Heart left ventricle (tissue), 16 donors: ENCODE data around the gene IRF3. TPM values are rescaled to one million over a fixed set of nuclear protein-coding genes. Genes with fewer than 3 reads are reported as not detected.

Source experiments
- ATAC-seq, 4 donors: fragments of 200-7000 bp; cut with Tn5 transposase; one replicate each; pipeline ENCODE4 v1.9.1; 2020 to 2022; ENCODE audit warnings: moderate library complexity in 4 of 4, mild to moderate bottlenecking in 3 of 4, moderate number of reproducible peaks in 1 of 4
- DNase-seq, 5 donors: peaks; one replicate each; pipeline ENCODE4 v3.0.0-alpha.2; 2020
- H3K27ac ChIP-seq, 12 donors: fragments of 200-600 bp; sonication (generic) in 4 of 12; one replicate each; pipeline versions ENCODE4 v1.5.0 to v1.8.0; 2016 to 2022; ENCODE audit warnings: mild to moderate bottlenecking in 2 of 12
- H3K27me3 ChIP-seq, 9 donors: fragments of 200-600 bp; sonication (generic) in 2 of 9; one replicate each; pipeline versions ENCODE4 v1.5.1 to v1.8.0; 2016 to 2022; ENCODE audit warnings: mild to moderate bottlenecking in 3 of 9
- H3K36me3 ChIP-seq, 9 donors: fragments of 200-600 bp; sonication (generic) in 2 of 9; one replicate each; pipeline versions ENCODE4 v1.5.0 to v1.8.0; 2018 to 2022; ENCODE audit warnings: mild to moderate bottlenecking in 2 of 9
- H3K4me1 ChIP-seq, 12 donors: fragments of 200-600 bp; sonication (generic) in 4 of 12; one replicate each; pipeline versions ENCODE4 v1.5.0 to v1.8.0; 2016 to 2022; ENCODE audit warnings: mild to moderate bottlenecking in 3 of 12
- H3K4me3 ChIP-seq, 12 donors: fragments of 200-600 bp; sonication (generic) in 4 of 12; one replicate each; pipeline versions ENCODE4 v1.5.0 to v1.8.0; 2017 to 2022; ENCODE audit warnings: mild to moderate bottlenecking in 9 of 12, moderate library complexity in 4 of 12
- H3K9me3 ChIP-seq, 12 donors: fragments of 200-600 bp; sonication (generic) in 4 of 12; one replicate each; pipeline versions ENCODE4 v1.5.0 to v1.8.0; 2016 to 2022; ENCODE audit warnings: mild to moderate bottlenecking in 1 of 12
- CTCF ChIP-seq, 12 donors: fragments of 200-600 bp; sonication (generic) in 4 of 12; IDR thresholded peaks; one replicate each; pipeline versions ENCODE4 v1.5.0 to v1.8.0; 2018 to 2022; ENCODE audit warnings: antibody characterized with exemption in 12 of 12, mild to moderate bottlenecking in 5 of 12
- POLR2A ChIP-seq, 2 donors: fragments of 450-650 bp; IDR thresholded peaks; one replicate each; pipeline ENCODE4 v1.6.1; 2017; ENCODE audit warnings: antibody characterized with exemption in 2 of 2, mild to moderate bottlenecking in 2 of 2, moderate library complexity in 2 of 2
- WGBS, 4 donors: extraction: QIAGEN DNeasy Blood & Tissue Kit in 2 of 4; methylation state at CpG; one replicate each; pipeline versions ENCODE4 v1.1.5 to v1.1.7; 2013 to 2018; 5-methylcytosine and 5-hydroxymethylcytosine counted together
- intact Hi-C, 10 donors: fragments of 100-400 bp; cut with DNase I; formaldehyde crosslinking; loops; one replicate each; pipeline versions ENCODE4 v1.11.1 to v1.14.2; 2022
- polyA plus RNA-seq, 2 donors: library from polyadenylated mRNA; stranded (reverse); fragments of 200-250 nt; gene quantifications; one replicate each; pipeline ENCODE4 v1.2.3, GENCODE V29; 2013
- total RNA-seq, 9 donors: library from RNA; depleted of rRNA in 2 of 9; stranded (reverse); fragments of >200 nt in 2 of 9; fragmentation: NEBNext Ultra II Directional in 3 of 9; extraction: Animal tissue kit (Norgen Biotek cat#: 25700) in 3 of 9; gene quantifications; one replicate each; pipeline versions ENCODE4 v1.1.0 to v1.2.4, GENCODE V29; 2016 to 2023
- donor health status: ischemic (EF 13 %, LVEDD 7.1; RV severe dilation, severe dysfunction).
- donor health status: healthy with polysubstance abuse.
- donor health status: DM: no; HTN: yes; CAD: no.
- donor health status: DM: no; HTN: no; CAD: no.
- donor health status: ischemic (EF 25% LVEDD 6.9; RV normal size, moderate dysfunction).
- donor health status: ischemic (EF 25% LVEDD 5.7; RV mildly dilated, moderate dysfunction).
- donor health status: healthy.
- donor health status: DM: yes; HTN: yes; CAD: no.
- donor health status: ischemic (EF 35%, LVEDD 5.7; RV mildly dilated, moderate dysfunction).
- donor health status: nonischemic (EF 11% LVEDD 7.7; RV severe dilation, severe dysfunction).
- donor health status: DM: yes; HTN: yes; CAD: no.
- donor health status: PGD.
- donor health status: ischemic (EF 29% LVEDD 5.4; RV normal size, mild dysfunction).
- donor health status: nonischemic (EF 23%, LVEDD 6.1; RV moderate dilation, normal function).

Gene IRF3
- total and polyA plus RNA-seq, 11 donors, result 23.1 to 68.0 (median 35.1) TPM

GRCh38 chr19:49683814-49684250 is 18.2 kb upstream of the IRF3 start:
- Histone ChIP-seq H3K4me3 (no peak overlapping the region), H3K27me3 (no peaks in the 10 kb centered on the region), H3K36me3 (peaks cover 0 to 67% (median 60%) of the 10 kb centered on the region in 9 donors), H3K9me3 (no peaks in the 10 kb centered on the region), H3K27ac (no peak overlapping the region), H3K4me1 (peaks cover 0 to 64% (median 31%) of the 10 kb centered on the region in 12 donors)
- intact Hi-C loops, result loop anchor here in 1 of 10 donors (10.0 kb wide), 1 partner anchor 289 kb away; no protein-coding TSS in a partner anchor
- WGBS, 4 donors, result 88 to 96% (median 93%) methylated on average over 18 of the region's 18 CpGs
- TF ChIP-seq POLR2A (IDR thresholded peaks at IDR 0.05) (no peak), CTCF (IDR thresholded peaks at IDR 0.05) (no peak)
- DNase-seq (no peak), ATAC-seq (no peak)

DNA sequence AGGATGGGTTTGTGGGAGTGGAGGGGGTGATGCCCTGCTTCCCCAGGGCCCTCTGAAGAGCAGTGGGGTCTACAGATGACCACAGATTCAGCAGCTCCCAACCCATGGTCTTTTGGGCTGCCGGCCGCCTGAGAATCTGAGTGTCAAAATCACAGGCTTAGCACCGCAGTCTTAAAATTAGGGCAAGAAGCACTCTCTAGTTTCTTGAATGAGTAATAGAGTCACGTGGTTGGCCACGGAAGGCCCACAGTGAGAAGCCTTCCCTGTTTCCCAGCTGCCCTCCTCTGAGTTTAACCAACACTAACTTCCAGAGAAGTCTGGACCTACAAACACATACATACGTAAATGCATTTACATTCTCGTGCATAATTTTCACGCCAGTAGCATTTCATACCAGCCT is 16.6 kb upstream of the IRF3 start:
- Histone ChIP-seq H3K4me3 (no peak overlapping the region), H3K4me1 (peaks cover 0 to 61% (median 36%) of the 10 kb centered on the region in 12 donors), H3K9me3 (no peaks in the 10 kb centered on the region), H3K27ac (no peak overlapping the region), H3K36me3 (peaks cover 0 to 64% (median 59%) of the 10 kb centered on the region in 9 donors), H3K27me3 (no peaks in the 10 kb centered on the region)
- ATAC-seq, result no peak
- WGBS, 4 donors, result 84 to 95% (median 91%) methylated on average over 8 of the region's 8 CpGs
- intact Hi-C loops, result loop anchor here in 1 of 10 donors (10.0 kb wide), 1 partner anchor 287 kb away; no protein-coding TSS in a partner anchor
- no peak for DNase-seq
- TF ChIP-seq POLR2A (IDR thresholded peaks at IDR 0.05) (no peak), CTCF (IDR thresholded peaks at IDR 0.05) (no peak)

- Histone ChIP-seq H3K9me3 (no peaks in the 10 kb centered on the region), H3K27me3 (no peaks in the 10 kb centered on the region), H3K4me1 (peaks cover 0 to 61% (median 34%) of the 10 kb centered on the region in 12 donors), H3K36me3 (peaks cover 0 to 60% (median 57%) of the 10 kb centered on the region in 9 donors), H3K4me3 (no peak overlapping the region), H3K27ac (no peak overlapping the region)
- 72 to 84% (median 82%) methylated on average over 16 to 19 of the region's 19 CpGs for WGBS, 4 donors
- ATAC-seq (no peak), DNase-seq (no peak)
- intact Hi-C loops, result loop anchor here in 2 of 10 donors (2.0 to 10.0 kb wide), 2 partner anchors 127 to 287 kb away; no protein-coding TSS in a partner anchor
- TF ChIP-seq CTCF (IDR thresholded peaks at IDR 0.05) (no peak), POLR2A (IDR thresholded peaks at IDR 0.05) (no peak)
Measured at GRCh38 chr19:49681830-49682229, 16.2 kb upstream of the IRF3 start.

DNA sequence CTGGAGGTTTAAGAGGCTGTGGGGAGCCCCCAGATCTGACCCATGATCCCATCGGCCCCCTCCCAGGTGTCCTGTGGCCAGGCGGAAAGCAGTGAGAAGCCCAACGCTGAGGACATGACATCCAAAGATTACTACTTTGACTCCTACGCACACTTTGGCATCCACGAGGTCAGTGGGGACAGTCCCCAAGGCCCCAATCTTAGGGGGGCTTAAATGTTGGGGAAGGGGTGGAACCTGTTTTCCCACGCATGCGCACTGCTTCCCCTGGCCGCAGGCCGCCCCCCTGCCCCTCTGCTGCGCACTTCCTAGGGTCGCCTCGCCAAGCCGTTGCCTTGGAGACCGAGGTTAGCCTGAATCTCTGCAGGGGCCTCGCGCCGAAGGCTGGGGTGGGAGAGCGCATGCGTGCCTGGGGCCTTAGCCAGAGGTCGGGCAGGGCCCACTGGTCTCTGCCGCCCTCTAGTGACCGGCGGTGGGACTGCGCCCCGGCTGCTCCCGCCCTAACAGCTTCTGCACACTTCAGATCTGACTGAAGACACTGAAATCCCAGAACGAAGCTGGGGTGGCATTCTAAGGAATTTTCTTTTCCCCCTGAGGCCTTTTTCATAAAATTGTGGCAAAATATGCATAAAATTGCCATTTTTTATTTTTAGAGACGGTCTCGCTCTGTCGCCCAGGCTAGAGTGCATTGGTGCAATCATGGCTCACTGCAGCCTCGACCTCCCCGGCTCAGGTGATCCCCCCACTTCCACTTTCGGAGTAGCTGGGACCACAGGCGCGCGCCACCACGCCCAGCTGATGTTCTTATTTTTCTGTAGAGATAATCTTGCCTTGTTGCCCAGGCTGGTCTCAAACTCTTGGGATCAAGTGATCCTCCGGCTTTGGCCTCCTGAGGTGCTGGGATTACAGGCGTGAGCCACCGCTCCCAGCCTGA is 15.0 kb upstream of the IRF3 start:
- H3K27ac ChIP-seq, result peak overlapping the region in 11 of 12 donors; percentile 24 to 98 (median 66)
- H3K36me3 ChIP-seq, result peaks cover 0 to 50% (median 48%) of the 10 kb centered on the region in 9 donors
- ATAC-seq, result peak in 3 of 4 donors; percentile 3 to 19 (median 3)
- intact Hi-C loops, result loop anchor here in 2 of 10 donors (2.0 to 10.0 kb wide), 2 partner anchors 128 to 286 kb away; no protein-coding TSS in a partner anchor
- WGBS, 4 donors, result 31 to 39% (median 34%) methylated on average over 32 to 40 of the region's 40 CpGs
- TF ChIP-seq POLR2A (IDR thresholded peaks at IDR 0.05), result no peak
- TF ChIP-seq CTCF (IDR thresholded peaks at IDR 0.05), result peak; percentile 99 to 100 (median 100)
- H3K4me3 ChIP-seq, result peak overlapping the region in 8 of 12 donors; percentile 9 to 40 (median 28)
- H3K4me1 ChIP-seq, result peaks cover 0 to 62% (median 37%) of the 10 kb centered on the region in 12 donors
- peak; percentile 86 to 96 (median 92) for DNase-seq
- H3K27me3 ChIP-seq, result no peaks in the 10 kb centered on the region
- H3K9me3 ChIP-seq, result no peaks in the 10 kb centered on the region
